CD4-positive, alpha-beta T cell treated with Interleukin-17A for 1 hour (primary cell): Measurements from ENCODE around the gene KANSL3.
"Not testable (repeated sequence)": the region's sequence is repeated elsewhere in the genome, so short reads cannot be mapped to it uniquely, and the experiment has no call there.

Source experiments
- DNase-seq: peaks from one replicate; pipeline ENCODE4 v3.0.0-alpha.2; 2020

The KANSL3 gene

GRCh38 chr2:96556441-96557330 is 81.4 kb downstream of the KANSL3 start:
- no peak for DNase-seq

DNA sequence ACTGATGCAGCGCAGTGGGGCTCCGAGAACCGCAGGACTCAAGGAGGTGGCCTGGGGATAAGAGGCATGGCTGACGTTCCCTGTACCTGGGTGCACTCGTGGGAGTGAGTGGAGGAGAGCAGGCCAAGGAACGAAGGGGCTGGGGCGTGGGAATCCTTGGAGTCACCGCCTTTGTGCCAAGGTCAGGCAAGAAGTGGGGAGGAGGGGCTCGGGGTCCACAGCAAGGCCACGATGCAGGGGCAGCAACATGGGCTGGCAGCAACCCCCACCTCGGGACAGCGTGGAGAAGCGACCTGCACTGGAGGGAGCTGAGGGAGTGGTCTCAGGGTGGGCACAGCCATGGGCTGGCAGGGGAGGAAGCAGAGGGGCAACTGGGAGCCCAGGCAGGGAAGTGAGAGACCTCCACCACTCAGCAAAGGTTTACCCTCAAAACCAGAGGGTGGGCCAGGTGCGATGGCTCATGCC is 82.9 kb downstream of the KANSL3 start:
- no peak for DNase-seq

GRCh38 chr2:96554293-96555145 is 83.6 kb downstream of the KANSL3 start:
- peak; percentile 77 for DNase-seq

GRCh38 chr2:96553957-96554292 is 84.2 kb downstream of the KANSL3 start:
- DNase-seq: not testable (repeated sequence)

DNA sequence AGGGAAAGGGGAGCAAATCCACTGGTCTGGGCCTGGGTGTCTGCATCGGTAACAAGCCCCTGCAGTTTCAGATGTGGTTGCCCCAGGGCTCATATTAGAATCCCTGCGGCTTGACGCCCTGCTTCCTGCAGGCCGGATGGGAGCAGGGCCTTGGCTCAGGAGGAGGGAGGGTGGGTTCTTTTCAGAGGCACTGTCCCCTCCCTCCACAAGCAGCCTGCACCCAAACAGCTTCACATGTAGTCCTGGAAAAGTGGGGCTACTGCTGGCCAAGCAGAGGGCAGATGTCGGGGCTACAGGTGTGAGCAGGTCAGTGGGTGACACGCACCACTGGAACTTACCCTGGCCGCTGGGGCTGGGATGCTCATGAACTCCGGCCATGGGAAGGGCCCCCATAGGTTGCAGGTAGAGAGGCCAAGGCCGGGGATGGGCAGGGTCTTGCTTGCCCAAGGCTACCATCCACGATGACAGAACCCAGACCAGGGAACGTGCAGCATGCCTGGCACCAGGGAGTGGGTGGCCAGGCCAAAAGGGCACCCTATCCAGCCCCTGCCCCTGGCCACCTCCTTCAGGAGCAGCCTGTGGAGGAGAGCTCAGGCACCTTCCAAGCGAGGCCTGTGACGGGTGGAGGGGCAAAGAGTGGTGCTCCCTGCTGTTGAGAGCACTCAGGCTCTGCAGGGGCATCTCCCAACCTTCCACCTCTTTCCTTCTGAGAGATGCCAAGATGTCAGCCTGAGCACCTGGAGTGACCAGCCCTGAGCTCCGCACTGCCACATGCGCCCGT is 84.7 kb downstream of the KANSL3 start:
- no peak for DNase-seq

DNA sequence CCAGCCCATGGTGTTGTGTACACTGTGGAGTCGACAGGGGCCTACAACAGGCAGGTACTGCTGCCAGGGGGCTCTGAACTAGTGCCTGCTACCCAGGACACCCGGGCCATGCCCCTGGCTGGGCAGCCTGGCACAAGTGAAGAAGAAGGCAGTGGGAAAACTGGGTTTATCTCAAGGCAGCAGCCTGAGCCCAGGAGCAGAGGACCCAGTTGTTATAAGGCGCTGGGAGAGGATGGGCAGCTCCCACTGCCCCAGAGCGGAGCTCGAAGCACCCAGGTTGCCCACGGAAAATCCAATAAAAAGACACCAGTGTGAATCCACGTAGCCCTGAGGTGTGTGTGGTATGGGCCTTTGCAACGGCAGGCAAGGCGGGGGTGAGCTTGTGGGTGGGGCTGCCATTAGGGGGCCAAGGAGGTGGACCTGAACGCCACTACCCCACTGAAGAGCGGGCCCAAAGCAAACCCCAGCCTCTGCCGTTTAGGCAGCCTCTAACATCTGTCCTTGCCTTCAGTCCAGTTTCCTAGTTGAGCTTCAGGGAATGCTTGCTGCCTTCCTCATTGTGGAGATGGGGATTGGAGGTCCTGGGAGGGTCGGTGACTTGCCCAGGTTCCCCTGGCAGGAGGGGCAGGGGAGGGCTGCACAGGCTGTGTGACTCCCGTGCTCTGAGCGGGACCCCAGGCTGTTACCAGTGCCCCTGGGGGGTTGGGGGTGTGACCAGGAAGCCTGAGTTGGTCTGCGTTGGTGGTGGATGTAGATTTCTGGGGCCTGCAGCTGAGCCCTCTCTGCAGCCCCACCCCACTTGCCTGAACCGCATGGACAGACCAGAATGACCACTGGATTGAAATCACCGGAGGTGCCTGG is 85.6 kb downstream of the KANSL3 start:
- no peak for DNase-seq

GRCh38 chr2:96551605-96552314 is 86.4 kb downstream of the KANSL3 start:
- no peak for DNase-seq

- DNase-seq: no peak
Measured at GRCh38 chr2:96550787-96551604, 87.1 kb downstream of the KANSL3 start.

DNA sequence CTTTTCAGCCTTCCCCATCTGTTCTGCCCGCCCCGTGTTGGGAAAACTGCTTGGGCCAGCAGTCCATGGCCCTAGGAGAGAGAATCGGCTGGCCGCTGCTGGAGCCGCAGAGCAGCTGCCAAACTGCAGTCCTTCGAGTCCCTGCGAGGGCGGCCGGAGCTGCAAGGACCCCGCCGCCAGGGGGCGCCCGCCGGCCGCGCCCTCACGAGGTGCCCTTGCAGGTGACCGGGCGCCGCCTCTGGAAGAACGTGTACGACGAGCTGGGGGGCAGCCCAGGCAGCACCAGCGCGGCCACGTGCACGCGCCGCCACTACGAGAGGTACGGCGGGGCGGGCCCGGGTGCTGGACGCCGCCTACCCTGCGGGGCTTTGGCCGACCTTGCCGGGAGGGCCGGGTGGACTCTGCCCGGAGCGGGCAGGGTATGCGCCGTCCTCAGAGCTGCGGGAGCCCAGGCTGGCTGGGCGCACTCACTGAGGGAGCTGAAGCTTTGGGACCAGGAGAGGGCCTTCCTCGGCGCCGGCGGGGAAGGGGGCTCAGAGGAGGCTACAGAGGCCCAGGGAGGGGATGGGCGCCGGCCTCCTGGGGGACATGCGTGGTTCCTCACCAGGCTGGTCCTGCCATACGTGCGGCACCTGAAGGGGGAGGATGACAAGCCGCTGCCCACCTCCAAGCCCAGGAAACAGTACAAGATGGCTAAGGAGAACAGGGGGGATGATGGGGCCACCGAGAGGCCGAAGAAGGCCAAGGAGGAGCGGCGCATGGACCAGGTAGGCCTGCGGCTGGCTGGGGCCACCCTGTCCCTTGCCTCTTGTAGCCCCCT is 87.9 kb downstream of the KANSL3 start:
- DNase-seq: no peak

DNA sequence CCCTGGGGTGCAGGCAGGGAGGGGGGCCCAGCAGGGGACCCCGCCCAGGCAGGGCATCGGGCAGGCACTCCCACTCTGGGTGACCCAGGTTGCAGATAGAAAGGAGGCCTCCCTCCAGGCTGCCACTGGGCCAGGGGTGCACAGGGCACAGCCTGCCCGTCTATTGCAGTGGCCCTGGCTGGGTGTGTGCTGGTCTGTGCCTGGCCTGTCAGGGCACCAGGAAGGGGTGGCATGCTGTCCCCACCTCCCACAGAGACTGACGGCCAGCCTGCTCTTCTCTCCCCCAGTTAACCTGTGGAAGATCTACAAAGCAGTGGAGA is 88.7 kb downstream of the KANSL3 start:
- DNase-seq: no peak

DNA sequence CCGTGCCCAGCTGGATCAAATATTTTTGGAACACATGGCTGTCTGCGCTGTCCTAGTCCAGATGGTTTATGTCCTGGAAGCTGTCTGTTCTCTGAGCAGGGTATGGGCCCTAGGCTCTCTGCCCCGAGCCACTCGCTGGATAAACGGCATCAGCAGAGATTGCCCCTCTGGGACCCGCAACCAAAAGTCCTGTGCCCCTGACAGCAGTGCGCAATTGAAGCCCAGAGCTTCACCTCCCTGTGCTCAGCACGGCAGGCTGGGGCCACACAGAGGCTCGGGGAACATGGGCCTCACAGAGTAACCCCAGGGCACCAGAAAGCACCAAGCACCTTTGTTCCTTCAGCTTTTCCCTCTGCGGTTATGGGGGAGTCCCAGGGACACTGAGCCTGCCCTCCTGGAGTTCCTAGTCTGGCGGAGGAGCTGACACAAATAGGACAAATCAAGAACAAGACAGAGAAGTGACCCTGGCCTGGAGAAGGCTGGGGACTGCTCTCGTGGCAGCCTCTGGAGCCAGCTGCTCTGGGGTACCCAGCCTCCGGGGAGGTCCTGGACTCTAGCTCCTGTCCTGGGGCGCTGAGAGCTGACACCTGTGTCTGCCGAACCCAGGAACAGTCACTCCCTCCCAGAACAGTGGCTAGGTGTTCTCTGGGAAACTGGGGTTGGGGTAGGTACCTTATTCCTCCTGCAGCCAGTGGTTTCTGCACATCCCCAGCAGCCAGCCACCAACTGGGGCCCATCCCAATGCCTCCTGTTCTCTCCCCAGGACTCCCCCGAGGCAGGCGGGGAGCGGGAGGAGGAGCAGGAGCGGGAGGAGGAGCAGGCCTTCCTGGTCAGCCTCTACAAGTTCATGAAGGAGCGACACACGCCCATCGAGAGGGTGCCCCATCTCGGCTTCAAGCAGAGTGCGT is 89.3 kb downstream of the KANSL3 start:
- DNase-seq: no peak

DNA sequence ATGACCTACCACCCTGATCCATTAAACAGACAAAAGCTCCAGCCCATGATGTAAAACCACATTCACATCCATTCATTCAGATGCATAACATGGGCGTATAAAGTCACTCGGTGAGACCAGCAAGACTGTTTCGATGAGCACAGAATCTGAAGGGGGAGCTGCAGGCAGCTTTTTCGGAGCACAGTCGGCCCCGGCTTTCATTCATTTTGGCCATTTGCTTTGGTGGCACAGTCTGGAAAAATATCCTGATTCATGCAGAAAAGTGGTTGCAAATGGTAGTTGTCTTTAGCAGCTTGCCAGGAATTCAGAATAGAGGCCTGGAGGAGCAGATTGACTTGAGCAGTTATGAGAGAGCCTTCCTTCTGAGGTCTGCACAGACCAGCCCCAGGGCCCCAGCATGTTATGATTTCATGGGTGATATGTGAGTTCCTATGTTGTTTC is 90.4 kb downstream of the KANSL3 start:
- DNase-seq: no peak

- DNase-seq: no peak
Measured at GRCh38 chr2:96547203-96547641, 90.9 kb downstream of the KANSL3 start.

GRCh38 chr2:96546797-96547196 is 91.3 kb downstream of the KANSL3 start:
- peak; percentile 53 for DNase-seq

DNA sequence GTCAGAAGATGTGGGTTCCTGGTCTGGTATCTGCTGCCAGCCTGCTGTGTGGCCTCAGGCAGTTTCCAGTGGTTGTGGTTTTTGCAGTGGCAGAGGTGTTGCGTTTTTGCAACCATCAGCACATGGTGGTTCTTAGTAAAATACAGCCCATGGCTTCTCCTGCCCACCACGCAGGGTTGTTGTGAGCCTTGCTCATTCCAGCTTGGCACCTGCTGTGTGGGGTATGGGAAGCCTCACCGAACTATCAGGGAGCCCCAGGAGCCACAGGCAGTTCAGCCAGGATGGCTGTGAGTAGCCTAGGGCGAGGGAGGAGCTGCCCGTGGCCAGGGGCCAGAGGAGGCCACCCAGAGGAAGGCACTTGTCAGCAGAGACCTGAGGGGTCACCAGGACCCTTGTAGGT is 91.8 kb downstream of the KANSL3 start:
- DNase-seq: peak; percentile 43
